Left ventricle myocardium inferior (tissue), 1 donor: ENCODE data around the gene MFAP4. TPM values are rescaled to one million over a fixed set of nuclear protein-coding genes. Genes with fewer than 3 reads are reported as not detected.
A peak's percentile ranks its signal among the peaks of the same experiment; 100 is the strongest.

Source experiments
- DNase-seq: peaks from one replicate; pipeline ENCODE4 v3.0.0-alpha.2; 2020
- H3K27ac ChIP-seq: fragments of 200-600 bp; replicated peaks from 2 replicates; pipeline ENCODE4 v1.8.0; 2021
- H3K27me3 ChIP-seq: fragments of 200-600 bp; 2 replicates; pipeline ENCODE4 v1.8.0; 2021; ENCODE audit warnings: low read depth
- H3K36me3 ChIP-seq: fragments of 200-600 bp; 2 replicates; pipeline ENCODE4 v1.8.0; 2021
- H3K4me1 ChIP-seq: fragments of 200-600 bp; 2 replicates; pipeline ENCODE4 v1.8.0; 2021
- H3K4me3 ChIP-seq: fragments of 200-600 bp; 2 replicates; pipeline ENCODE4 v1.8.0; 2021; ENCODE audit warnings: mild to moderate bottlenecking, moderate library complexity
- H3K9me3 ChIP-seq: fragments of 200-600 bp; replicated peaks from 2 replicates; pipeline ENCODE4 v1.8.0; 2021
- intact Hi-C: fragments of 100-400 bp; cut with micrococcal nuclease; formaldehyde crosslinking; loops from one replicate; pipeline ENCODE4 v1.11.0; 2022
- total RNA-seq: library from RNA; stranded (reverse); fragmentation: NEBNext Ultra II Directional; extraction: Animal tissue kit (Norgen Biotek cat#: 25700); gene quantifications from one replicate; pipeline ENCODE4 v1.2.1, GENCODE V29; 2021
- TF ChIP-seq, protein P1 (sequence below): fragments of 200-600 bp; IDR thresholded peaks from 2 replicates; pipeline ENCODE4 v1.8.0; 2021; ENCODE audit warnings: antibody characterized with exemption, mild to moderate bottlenecking, borderline replicate concordance
- donor health status: DM: no; HTN: yes; CAD: no; lungs with severe emphysema.

MFAP4 gene
- total RNA-seq, 1 donor from 2014 or later: 65.6 TPM

- peaks cover 70% of the 10 kb centered on the region for H3K4me1 ChIP-seq
- peaks cover 17% of the 10 kb centered on the region for H3K36me3 ChIP-seq
- H3K9me3 ChIP-seq: no peaks in the 10 kb centered on the region
Observed at GRCh38 chr17:19387921-19388521, 1.0 kb upstream of the MFAP4 start.

DNA sequence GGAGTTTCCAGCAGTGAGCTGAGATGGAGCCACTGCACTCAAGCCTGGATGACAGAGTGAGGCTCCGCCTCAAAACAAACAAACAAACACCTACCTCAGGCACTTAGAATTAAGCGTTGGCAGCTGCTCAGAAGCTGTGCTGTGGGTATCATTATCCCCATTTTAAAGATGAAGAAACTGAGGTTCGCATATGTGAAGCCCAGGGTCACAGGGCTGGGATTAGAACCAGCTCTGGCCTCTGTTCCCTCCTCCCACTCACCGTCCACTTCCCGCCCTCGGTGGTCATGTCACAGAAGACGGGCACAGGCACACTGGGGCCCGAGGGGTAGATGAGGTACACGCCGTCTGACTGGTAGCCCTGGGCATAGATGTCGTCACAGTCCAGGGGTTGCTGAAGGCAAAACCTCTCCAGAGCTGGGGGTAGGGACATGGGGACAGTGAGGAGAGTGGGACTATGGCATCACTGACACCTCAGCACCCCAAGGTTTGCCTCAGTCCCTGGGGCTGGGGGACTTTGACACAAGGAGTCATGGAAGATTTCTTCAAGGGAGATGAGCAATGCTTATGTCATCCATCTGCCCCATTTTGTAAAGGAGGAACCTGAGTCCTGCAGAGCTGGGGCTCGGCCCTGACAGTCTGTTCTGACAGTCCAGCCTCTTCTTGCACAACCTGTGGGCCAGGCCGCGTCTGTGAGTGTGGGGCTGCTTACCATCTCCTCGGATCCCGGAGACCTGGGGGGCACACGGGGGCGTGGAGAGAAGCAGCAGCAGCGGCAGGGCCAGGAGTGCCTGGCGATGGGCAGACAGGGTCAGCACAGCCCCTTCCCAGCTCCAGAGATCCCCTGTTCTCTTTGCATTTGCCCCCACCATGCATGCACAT is 700 bp downstream of the MFAP4 start:
- TF ChIP-seq, protein P1, sequence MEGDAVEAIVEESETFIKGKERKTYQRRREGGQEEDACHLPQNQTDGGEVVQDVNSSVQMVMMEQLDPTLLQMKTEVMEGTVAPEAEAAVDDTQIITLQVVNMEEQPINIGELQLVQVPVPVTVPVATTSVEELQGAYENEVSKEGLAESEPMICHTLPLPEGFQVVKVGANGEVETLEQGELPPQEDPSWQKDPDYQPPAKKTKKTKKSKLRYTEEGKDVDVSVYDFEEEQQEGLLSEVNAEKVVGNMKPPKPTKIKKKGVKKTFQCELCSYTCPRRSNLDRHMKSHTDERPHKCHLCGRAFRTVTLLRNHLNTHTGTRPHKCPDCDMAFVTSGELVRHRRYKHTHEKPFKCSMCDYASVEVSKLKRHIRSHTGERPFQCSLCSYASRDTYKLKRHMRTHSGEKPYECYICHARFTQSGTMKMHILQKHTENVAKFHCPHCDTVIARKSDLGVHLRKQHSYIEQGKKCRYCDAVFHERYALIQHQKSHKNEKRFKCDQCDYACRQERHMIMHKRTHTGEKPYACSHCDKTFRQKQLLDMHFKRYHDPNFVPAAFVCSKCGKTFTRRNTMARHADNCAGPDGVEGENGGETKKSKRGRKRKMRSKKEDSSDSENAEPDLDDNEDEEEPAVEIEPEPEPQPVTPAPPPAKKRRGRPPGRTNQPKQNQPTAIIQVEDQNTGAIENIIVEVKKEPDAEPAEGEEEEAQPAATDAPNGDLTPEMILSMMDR: no peak
- Histone ChIP-seq H3K4me3 (peak overlapping the region; percentile 61), H3K27ac (peak overlapping the region; percentile 88), H3K27me3 (no peaks in the 10 kb centered on the region), H3K36me3 (peaks cover 34% of the 10 kb centered on the region), H3K9me3 (no peaks in the 10 kb centered on the region), H3K4me1 (peaks cover 71% of the 10 kb centered on the region)
- DNase-seq: peak; percentile 68
- intact Hi-C loops: no loop called here

More at GRCh38 chr17:19387921-19388521, 1.0 kb upstream of the MFAP4 start:
- Histone ChIP-seq H3K27ac (peak overlapping the region; percentile 88), H3K27me3 (no peaks in the 10 kb centered on the region), H3K4me3 (peak overlapping the region; percentile 61)
- TF ChIP-seq, protein P1: no peak
- DNase-seq: no peak
- intact Hi-C loops: no loop called here

DNA sequence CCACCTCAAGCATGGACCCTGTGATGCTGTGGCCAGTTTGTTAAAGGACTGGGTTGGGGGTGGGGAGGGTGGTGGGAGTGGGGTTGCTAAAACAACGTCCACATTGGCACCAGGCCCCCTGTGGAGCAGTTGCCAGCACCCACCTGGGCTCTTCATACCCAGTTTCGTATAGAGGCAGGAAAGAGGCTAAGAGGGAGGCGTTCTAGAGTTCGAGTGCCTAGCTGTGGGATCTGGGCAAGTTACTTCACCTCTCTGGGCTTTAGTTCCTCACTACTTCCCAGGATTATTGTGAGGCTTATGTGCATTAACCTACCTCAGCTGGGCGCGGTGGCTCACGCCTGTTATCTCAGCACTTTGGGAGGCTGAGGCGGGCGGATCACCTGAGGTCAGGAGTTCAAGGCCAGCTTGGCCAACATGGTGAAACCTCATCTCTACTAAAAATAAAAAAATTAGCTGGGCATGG is 1.4 kb downstream of the MFAP4 start:
- intact Hi-C loops: no loop called here
- Histone ChIP-seq H3K9me3 (no peaks in the 10 kb centered on the region), H3K27me3 (no peaks in the 10 kb centered on the region), H3K27ac (peak overlapping the region; percentile 88), H3K36me3 (peaks cover 42% of the 10 kb centered on the region), H3K4me3 (peak overlapping the region; percentile 61), H3K4me1 (peaks cover 71% of the 10 kb centered on the region)
- DNase-seq: no peak
- TF ChIP-seq, protein P1: no peak

DNA sequence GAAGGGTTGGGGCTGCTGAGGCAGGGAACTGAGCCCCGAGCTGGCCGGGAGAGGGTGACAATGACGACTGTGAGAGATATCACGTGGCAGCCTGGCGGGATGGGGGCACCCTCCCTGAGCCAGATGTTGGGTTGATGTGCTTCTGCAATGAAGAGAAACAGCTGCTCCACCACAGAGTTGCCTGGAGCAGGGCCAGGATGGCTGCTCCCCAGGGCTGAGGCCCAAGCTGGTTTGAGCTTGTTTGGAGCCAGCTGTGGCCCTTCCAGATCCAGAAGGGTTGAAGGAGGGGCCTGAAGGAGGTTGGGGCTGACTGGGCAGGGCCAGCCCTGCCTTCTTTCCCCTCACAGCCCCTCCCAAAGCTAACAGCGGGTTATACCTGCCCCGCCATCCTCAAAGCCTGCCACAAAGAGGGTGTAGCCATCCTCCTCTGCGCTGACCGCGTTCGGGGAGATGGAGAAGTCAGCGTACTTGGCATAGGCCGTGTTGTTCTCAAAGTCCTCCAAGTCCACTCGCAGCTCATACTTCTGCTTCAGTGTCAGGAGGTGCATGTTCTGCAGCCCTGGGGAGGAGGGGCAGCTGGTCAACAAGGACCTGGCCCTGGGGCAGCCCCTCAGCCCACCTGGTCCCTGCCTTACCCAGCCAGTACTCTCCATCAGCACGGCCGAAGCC is 2.1 kb downstream of the MFAP4 start:
- H3K4me3 ChIP-seq: peak overlapping the region; percentile 61
- intact Hi-C loops: no loop called here
- peaks cover 47% of the 10 kb centered on the region for H3K36me3 ChIP-seq
- peak; percentile 89 for DNase-seq
- TF ChIP-seq, protein P1: no peak
- H3K27ac ChIP-seq: peak overlapping the region; percentile 88
- H3K9me3 ChIP-seq: no peaks in the 10 kb centered on the region
- H3K27me3 ChIP-seq: no peaks in the 10 kb centered on the region
- H3K4me1 ChIP-seq: peaks cover 72% of the 10 kb centered on the region

DNA sequence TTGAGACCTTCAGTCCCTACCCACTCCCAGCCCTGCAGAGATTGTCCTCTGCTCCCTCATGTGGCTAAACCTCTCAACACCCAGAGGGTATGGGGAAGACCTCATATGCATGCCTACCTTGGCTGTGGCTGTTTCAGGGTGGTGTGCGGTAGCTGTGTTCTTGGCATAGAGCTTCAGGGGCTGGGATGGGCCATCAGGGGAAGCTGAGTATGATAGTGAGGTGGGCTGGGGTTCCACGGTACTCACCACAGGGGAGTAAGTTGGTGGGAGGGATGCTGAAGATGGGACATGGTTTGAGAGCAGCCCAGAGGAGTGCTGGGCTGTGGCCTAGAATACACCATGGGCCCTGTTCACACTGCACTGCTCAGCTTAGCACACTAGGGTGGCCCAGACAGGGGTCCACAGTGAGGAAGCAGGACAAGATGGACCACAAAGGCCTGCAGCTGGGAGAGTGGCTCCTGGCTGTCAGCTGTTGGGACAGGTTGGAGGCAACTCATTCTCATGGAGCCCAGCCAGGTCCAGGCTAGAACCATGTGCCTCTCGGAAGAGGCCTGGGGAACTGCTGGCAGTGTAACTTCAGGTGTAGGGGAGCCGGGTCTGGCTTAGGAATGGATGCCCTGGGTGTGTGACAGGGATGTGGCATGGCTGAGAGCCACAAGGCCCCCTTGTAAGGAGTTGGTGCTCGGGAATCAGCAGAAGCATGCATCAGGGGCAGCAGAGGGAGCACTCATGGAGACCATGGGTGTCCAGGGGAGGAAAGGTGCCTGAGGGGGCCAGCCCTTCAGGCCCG is 3.1 kb downstream of the MFAP4 start:
- H3K4me3 ChIP-seq: peak overlapping the region; percentile 26
- H3K36me3 ChIP-seq: peaks cover 47% of the 10 kb centered on the region
- intact Hi-C loops: no loop called here
- peak; percentile 53 for DNase-seq
- peak overlapping the region; percentile 88 for H3K27ac ChIP-seq
- TF ChIP-seq, protein P1: no peak
- peaks cover 72% of the 10 kb centered on the region for H3K4me1 ChIP-seq
- H3K9me3 ChIP-seq: no peaks in the 10 kb centered on the region
- no peaks in the 10 kb centered on the region for H3K27me3 ChIP-seq
